HG03135 (cell line): ENCODE measurements around the gene UGT1A5.
"Not testable (repeated sequence)": the region's sequence is repeated elsewhere in the genome, so short reads cannot be mapped to it uniquely, and the experiment has no call there.

Source experiments
- ATAC-seq: cut with Tn5 transposase; IDR thresholded peaks from one replicate; pipeline ENCODE4 v1.9.1; 2021; ENCODE audit warnings: mild to moderate bottlenecking, moderate library complexity; ENCODE audit not compliant: unreplicated experiment

UGT1A5 gene

GRCh38 chr2:233692648-233693047 lies 20.1 kb upstream of the UGT1A5 start, which contains the start of gene UGT1A6:
UGT1A6 (plus strand) TSS chr2:233692890; CDS start chr2:233693005, 115 bp downstream.
- ATAC-seq, result no peak

DNA sequence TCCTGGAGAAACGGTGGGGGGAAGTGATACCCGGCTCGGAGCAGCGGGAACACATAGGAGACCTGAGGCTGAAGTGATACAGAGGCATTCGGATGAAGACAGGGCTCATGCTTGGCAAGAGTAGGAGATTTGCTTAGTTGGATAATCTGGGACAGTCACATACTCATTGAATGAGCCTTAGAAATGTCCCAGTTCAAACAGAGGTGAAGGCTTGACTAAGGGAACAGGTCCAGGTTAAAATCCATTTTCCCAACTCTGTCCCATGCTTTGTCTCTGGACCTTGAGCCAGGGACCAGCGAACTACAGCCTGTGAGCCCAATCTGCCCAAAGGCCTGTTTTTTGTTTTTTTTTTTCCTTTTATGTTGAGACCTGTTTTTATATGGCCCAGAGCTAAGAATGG lies 18.7 kb upstream of the UGT1A5 start:
- no peak for ATAC-seq

DNA sequence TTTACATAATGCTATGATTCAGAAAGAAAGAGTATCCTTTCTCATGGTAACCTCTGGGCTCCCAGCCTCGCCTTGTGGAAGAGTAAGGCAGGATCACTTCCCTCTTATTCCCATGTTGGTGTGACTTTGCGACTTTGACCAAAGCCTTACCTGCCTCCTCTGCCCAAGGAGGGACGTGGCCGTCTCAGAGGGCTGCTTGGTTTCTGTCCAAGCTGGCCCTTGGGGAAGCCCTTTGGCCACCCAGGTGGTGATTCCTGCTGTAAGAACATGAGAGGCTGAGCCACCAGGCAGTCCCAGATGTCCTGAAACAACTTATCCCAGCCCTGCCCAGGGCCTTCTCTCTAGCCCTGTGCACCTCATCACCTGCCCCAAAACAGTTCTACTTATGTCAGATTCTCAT lies 14.0 kb upstream of the UGT1A5 start:
- ATAC-seq, result no peak

- ATAC-seq, result no peak
Measured at GRCh38 chr2:233699424-233700027, 13.2 kb upstream of the UGT1A5 start.

DNA sequence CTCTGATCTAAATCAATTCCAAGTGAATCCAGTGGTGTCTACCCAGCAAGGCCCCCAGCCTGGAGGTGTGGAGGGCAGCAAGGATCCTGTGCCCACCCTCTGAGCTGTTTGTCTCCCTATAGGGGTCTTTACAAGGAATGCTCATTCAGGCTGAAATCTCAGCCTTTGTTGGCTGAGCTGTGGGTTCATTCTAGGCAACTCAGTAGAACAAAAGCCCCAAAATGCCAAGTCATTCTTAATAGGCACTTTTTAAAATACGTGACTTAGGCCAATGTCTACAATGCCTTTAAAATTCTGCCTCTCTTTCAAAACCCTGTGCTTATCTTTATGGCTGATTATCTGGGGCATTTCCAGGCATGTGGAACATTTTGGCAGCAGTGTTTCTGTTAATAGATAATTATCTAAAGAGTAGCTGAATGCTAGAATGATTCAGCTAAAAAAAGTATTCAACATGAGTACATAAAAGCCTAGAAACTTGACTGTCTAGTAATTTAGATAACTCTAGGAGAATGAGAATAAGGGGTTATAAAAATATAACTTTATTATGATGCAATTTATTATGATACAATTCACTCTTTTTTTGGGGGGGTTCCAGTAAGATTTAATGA lies 12.6 kb upstream of the UGT1A5 start:
- ATAC-seq, result no peak

- not testable (repeated sequence) for ATAC-seq
Measured at GRCh38 chr2:233700842-233701241, 11.9 kb upstream of the UGT1A5 start.

DNA sequence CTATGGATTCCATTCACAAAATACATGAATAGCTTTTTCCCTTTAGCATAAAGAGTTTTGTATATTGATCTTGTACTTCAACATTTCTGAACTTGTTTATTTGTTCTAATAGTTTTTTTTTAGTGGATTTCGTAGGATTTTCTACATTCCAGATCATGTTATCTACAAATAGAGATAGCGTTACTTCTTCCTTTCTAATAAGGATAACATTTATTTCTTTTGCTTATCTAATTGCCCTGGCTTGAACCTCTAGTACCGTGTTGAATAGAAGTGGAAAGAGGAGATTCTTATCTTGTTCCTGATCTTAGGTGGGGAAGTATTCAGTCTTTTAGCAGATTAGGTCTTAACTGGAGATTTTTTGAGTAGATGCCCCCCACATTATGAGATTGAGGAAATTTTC lies 10.5 kb upstream of the UGT1A5 start:
- ATAC-seq, result no peak

- ATAC-seq, result no peak
Measured at GRCh38 chr2:233705911-233706506, 6.7 kb upstream of the UGT1A5 start.

- ATAC-seq, result no peak
Measured at GRCh38 chr2:233706720-233707119, 6.0 kb upstream of the UGT1A5 start.

GRCh38 chr2:233707940-233708644 lies 4.6 kb upstream of the UGT1A5 start:
- no peak for ATAC-seq

DNA sequence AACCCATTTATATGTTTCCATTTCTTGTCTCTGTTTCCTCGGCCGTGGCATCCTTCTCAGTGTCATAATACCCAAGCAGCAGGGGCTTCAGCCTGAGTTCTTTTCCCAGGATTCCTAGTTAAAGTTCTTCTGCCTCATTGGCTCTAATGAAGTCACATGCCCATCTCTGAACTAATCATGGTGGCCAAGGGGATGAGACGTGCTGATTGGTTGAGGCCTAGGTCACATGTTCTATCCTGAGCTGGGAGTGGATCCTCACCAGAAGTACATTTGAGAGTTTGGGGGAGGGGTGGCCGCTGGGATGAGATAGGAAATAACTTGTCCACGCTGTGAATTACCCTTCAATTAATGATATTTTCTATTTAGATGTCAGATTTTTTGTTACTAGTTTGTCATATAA lies 3.8 kb upstream of the UGT1A5 start:
- ATAC-seq, result no peak

DNA sequence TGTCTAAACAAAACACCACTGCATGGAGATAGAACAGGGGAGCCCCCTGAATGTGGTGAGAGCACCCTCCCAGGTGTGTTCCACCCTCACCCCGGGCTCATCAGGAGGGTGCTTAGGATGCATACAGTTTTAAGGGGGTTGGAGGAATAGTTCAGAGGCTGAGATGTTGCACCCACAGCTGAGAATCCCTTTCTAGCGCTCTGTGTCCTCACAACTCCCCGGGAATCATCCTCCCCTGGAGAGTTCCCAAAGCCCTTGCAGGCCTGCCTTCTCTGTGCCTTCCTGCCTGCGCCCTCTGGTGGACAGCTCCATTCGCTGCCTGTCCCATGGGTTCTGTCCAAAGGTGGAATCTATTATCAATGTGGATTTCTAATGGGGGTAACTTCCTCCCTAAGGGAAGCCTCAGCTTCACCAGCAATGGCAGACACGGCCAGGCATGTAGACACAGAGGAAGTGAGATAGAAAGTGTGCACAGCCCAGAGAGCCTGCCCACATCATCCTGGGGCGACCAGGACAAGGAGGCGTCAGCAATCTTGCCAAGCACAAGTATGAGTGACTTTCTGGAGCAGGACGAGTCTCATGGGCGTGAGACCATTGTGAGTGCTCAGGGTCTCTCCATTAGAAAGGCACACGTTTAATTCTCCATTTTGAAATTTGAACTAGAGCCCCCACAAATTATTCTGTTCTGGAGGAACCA lies 1.2 kb upstream of the UGT1A5 start:
- no peak for ATAC-seq

DNA sequence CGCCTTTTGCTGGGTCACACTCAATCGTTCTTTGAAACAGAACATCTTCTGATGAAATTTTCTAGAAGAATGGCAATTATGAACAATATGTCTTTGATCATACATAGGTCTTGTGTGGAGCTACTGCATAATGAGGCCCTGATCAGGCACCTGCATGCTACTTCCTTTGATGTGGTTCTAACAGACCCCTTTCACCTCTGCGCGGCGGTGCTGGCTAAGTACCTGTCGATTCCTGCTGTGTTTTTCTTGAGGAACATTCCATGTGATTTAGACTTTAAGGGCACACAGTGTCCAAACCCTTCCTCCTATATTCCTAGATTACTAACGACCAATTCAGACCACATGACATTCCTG lies 532 bp downstream of the UGT1A5 start:
- ATAC-seq, result no peak

- no peak for ATAC-seq
Measured at GRCh38 chr2:233714121-233714520, 1.4 kb downstream of the UGT1A5 start.

- ATAC-seq, result no peak
Measured at GRCh38 chr2:233718552-233718951, 5.8 kb downstream of the UGT1A5 start, which contains the start of gene UGT1A4. UGT1A4 (plus strand) TSS chr2:233718736; CDS start chr2:233718821, 85 bp downstream.

DNA sequence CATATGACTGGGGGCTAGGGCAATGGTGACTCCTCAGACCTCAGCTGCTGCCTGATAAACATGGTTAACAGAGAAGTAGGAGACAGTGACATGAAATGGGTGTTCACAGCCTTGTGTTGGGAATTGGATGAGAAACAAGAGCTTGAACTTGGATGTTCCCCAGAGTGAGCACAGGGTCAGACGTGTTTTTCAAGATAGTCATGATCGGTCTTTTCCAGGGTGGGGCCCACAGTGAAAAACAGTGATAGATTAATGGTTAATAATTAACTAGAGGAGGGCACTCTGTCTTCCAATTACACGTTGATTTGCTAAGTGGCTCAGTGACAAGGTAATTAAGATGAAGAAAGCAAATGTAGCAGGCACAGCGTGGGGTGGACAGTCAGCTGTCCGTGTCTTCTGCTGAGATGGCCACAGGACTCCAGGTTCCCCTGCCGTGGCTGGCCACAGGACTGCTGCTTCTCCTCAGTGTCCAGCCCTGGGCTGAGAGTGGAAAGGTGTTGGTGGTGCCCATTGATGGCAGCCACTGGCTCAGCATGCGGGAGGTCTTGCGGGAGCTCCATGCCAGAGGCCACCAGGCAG lies 16.1 kb downstream of the UGT1A5 start, which contains the start of gene UGT1A3:
Gene UGT1A3, plus strand, starts transcription at position 320 of the 579 bp plus-strand sequence. Its CDS starts 85 bp downstream, at position 405.
- no peak for ATAC-seq

- not testable (repeated sequence) for ATAC-seq
Measured at GRCh38 chr2:233736868-233737653, 24.4 kb downstream of the UGT1A5 start.

GRCh38 chr2:233740870-233741269 lies 28.2 kb downstream of the UGT1A5 start:
- ATAC-seq, result no peak

DNA sequence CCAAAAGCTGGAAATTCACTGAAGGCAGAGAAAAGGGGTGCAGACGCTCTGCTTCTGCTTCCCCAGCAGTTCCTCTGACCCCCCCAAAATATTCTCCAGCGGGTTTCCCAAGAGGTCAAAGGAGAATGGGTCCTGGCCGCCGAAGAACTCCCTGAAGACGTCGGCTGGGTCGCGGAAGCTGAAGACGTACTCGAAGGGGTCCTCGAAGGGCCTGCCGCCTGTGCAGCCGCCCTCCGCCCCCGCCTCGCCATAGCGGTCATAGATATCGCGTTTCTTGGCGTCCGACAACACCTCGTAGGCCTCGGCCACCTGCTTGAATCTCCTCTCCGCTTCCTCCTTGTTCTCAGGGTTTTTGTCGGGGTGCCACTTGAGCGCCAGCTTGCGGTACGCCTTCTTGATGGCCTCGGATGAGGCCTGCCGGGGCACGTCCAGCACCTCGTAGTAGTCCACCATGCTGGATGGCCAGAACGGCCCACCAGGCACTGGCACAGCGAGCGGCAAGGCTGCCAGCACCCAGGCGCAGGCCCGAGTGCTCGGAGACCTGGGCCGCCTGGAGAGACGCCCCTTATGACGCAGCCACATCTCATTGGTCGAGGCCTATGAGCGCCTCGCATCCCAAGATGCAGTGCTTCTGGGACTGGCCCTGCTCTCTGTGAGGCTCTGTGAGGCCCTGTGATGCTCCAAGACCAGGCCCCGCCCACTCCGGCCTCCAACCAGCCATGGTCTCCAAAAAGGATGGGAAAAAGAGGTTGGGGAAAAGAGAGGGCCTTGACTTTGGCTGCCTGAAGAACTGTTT lies 31.0 kb downstream of the UGT1A5 start:
- ATAC-seq, result no peak
